ENCODE data around the gene PDE4A. TPM values are rescaled to one million over a fixed set of nuclear protein-coding genes. Genes with fewer than 3 reads are reported as not detected.

PDE4A gene
- total RNA-seq, 2 donors from 2014 or later = 24.9 to 25.5 TPM

GRCh38 chr19:10518444-10519361, 98.4 kb downstream of the PDE4A start:
- Histone ChIP-seq H3K4me3 (peak overlapping the region; percentile 69), H3K4me1 (ENCODE audit: control insufficient read depth in 1 of 2, low read depth in 2 of 2) (peaks cover 5 to 20% of the 10 kb centered on the region in 2 donors), H3K27me3 (replicated peaks; ENCODE audit: insufficient read depth) (peaks cover 1% of the 10 kb centered on the region), H3K9me3 (no peaks in the 10 kb centered on the region), H3K36me3 (no peaks in the 10 kb centered on the region), H3K27ac (no peak overlapping the region)
- no peak for ATAC-seq (ENCODE audit: insufficient number of reproducible peaks, low FRiP score, low read depth)
- no peak for DNase-seq (ENCODE audit: low spot score)
- TF ChIP-seq CTCF (IDR thresholded peaks at IDR 0.05) = no peak

Other genes with a start within 250 kb of the PDE4A start
- 10 to 100 TPM; 57.5 to 61.2 TPM for gene DNMT1, start 225.6 kb upstream of the PDE4A start, total RNA-seq
- gene S1PR2, start 189.2 kb upstream of the PDE4A start, total RNA-seq = 10 to 100 TPM in 1 of 2 donors, 1 to 10 TPM in 1; 8.3 to 15.6 TPM
- gene MRPL4, start 168.3 kb upstream of the PDE4A start, total RNA-seq = 10 to 100 TPM; 28.4 to 29.9 TPM
- 100 to 1,000 TPM in 1 of 2 donors, 10 to 100 TPM in 1; 41.4 to 160 TPM for gene ICAM1, start 149.4 kb upstream of the PDE4A start, total RNA-seq
- gene ICAM4, start 133.6 kb upstream of the PDE4A start, total RNA-seq = 1 to 10 TPM in 1 of 2 donors, under 1 TPM in 1; 0.95 to 2.0 TPM
- gene ICAM5, start 130.6 kb upstream of the PDE4A start, total RNA-seq = under 1 TPM; 0.41 to 0.49 TPM
- 1 to 10 TPM in 1 of 2 donors, not detected in 1; 5.3 TPM for gene ZGLP1, start 110.7 kb upstream of the PDE4A start, total RNA-seq
- 10 to 100 TPM; 13.4 to 35.8 TPM for gene FDX2, start 104.5 kb upstream of the PDE4A start, total RNA-seq
- gene RAVER1, start 87.0 kb upstream of the PDE4A start, total RNA-seq = 10 to 100 TPM; 31.8 to 33.4 TPM
- gene ICAM3, start 80.9 kb upstream of the PDE4A start, total RNA-seq = 1 to 10 TPM; 3.5 to 8.0 TPM
- gene TYK2, start 40.0 kb upstream of the PDE4A start, total RNA-seq = 10 to 100 TPM; 79.3 to 96.7 TPM
- gene CDC37, start 17.0 kb upstream of the PDE4A start, total RNA-seq = 100 to 1,000 TPM; 133 to 166 TPM
- gene KEAP1, start 82.8 kb downstream of the PDE4A start, total RNA-seq = 10 to 100 TPM; 42.0 to 57.3 TPM
- gene S1PR5, start 96.9 kb downstream of the PDE4A start, total RNA-seq = 1 to 10 TPM; 2.4 to 8.7 TPM
- 10 to 100 TPM; 17.1 to 30.5 TPM for gene ATG4D, start 123.4 kb downstream of the PDE4A start, total RNA-seq
- gene KRI1, start 145.5 kb downstream of the PDE4A start, total RNA-seq = 10 to 100 TPM; 14.4 to 37.7 TPM
- gene CDKN2D, start 148.4 kb downstream of the PDE4A start, total RNA-seq = 10 to 100 TPM; 16.2 to 21.0 TPM
- gene AP1M2, start 166.8 kb downstream of the PDE4A start, total RNA-seq = 1 to 10 TPM in 1 of 2 donors, not detected in 1; 2.3 TPM
- gene SLC44A2, start 205.0 kb downstream of the PDE4A start, total RNA-seq = 100 to 1,000 TPM; 105 to 748 TPM
- 100 to 1,000 TPM; 114 to 196 TPM for gene ILF3, start 233.8 kb downstream of the PDE4A start, total RNA-seq

All from thoracic aorta (tissue), 2 donors.